PC-9 (cell line): ENCODE data around the gene ZNF691. TPM values are rescaled to one million over a fixed set of nuclear protein-coding genes. Genes with fewer than 3 reads are reported as not detected.

ENCODE experiments used
- BruUV-seq: library from RNA; stranded (reverse); fragments of 400-500 nt; replicated peaks from 2 replicates; lab custom pipeline; 2021; lab: Mats Ljungman, UMichigan
- CTCF ChIA-PET: fragments of 300-600 bp; sonication (Branson Sonifier 250); formaldehyde crosslinking; loops from one replicate; lab custom pipeline; 2022; ENCODE audit warnings: antibody characterized with exemption; lab: Charles Lee
- POLR2A ChIA-PET: fragments of 300-600 bp; sonication (Branson Sonifier 250); formaldehyde crosslinking; loops from one replicate; lab custom pipeline; 2022; ENCODE audit warnings: antibody characterized with exemption; ENCODE audit not compliant: unreplicated experiment; lab: Charles Lee
- DNase-seq, 2 experiments: peaks; one replicate each; pipeline versions ENCODE4 v3.0.0 to v3.0.0-alpha.2; 2015 to 2022; ENCODE audit warnings: mixed read lengths in 1 of 2
- H2AFZ ChIP-seq: fragments of 200-600 bp; sonication (generic); 2 replicates; pipeline ENCODE4 v1.8.1; 2017; ENCODE audit warnings: antibody characterized with exemption
- H3F3A ChIP-seq: fragments of 200-600 bp; sonication (generic); 2 replicates; pipeline ENCODE4 v1.8.1; 2017; ENCODE audit warnings: antibody characterized with exemption, mild to moderate bottlenecking, low read depth; ENCODE audit not compliant: insufficient read depth
- H3K27ac ChIP-seq: fragments of 200-600 bp; sonication (generic); 2 replicates; pipeline ENCODE4 v1.6.1; 2016; ENCODE audit warnings: mixed run types
- H3K27me3 ChIP-seq: fragments of 200-600 bp; sonication (generic); 2 replicates; pipeline ENCODE4 v1.6.1; 2016; ENCODE audit warnings: low read depth, mixed run types; ENCODE audit not compliant: insufficient read depth
- H3K36me3 ChIP-seq: fragments of 200-600 bp; sonication (generic); 2 replicates; pipeline ENCODE4 v1.6.1; 2016; ENCODE audit warnings: low read depth, mixed run types
- H3K4me1 ChIP-seq: fragments of 200-600 bp; sonication (generic); replicated peaks from 2 replicates; pipeline ENCODE4 v1.6.1; 2016; ENCODE audit warnings: mixed run types; ENCODE audit not compliant: insufficient read depth
- H3K4me2 ChIP-seq: fragments of 200-600 bp; sonication (generic); 2 replicates; pipeline ENCODE4 v1.6.1; 2017; ENCODE audit warnings: mixed run types
- H3K4me3 ChIP-seq: fragments of 200-600 bp; sonication (generic); 2 replicates; pipeline ENCODE4 v1.6.1; 2016; ENCODE audit warnings: mixed run types
- H3K79me2 ChIP-seq: fragments of 200-600 bp; sonication (generic); 2 replicates; pipeline ENCODE4 v1.6.1; 2017; ENCODE audit warnings: low read depth, mixed run types
- H3K9me2 ChIP-seq: fragments of 200-600 bp; sonication (generic); 2 replicates; pipeline ENCODE4 v1.8.1; 2017; ENCODE audit warnings: mild to moderate bottlenecking; ENCODE audit not compliant: insufficient read depth
- H3K9me3 ChIP-seq: fragments of 200-600 bp; sonication (generic); 2 replicates; pipeline ENCODE4 v1.8.1; 2016; ENCODE audit warnings: low read depth; ENCODE audit not compliant: insufficient read depth
- H4K20me1 ChIP-seq: fragments of 200-600 bp; sonication (generic); 2 replicates; pipeline ENCODE4 v1.8.1; 2017; ENCODE audit not compliant: insufficient read depth
- EZH2 ChIP-seq: fragments of 200-600 bp; sonication (generic); IDR thresholded peaks from 2 replicates; pipeline ENCODE4 v1.8.0; 2017; ENCODE audit warnings: antibody characterized with exemption, low read depth
- intact Hi-C: fragments of 100-400 bp; cut with micrococcal nuclease; formaldehyde crosslinking; loops from one replicate; pipeline ENCODE4 v1.10.0; 2022; ENCODE audit not compliant: unreplicated experiment
- total RNA-seq: library from RNA; stranded (reverse); gene quantifications from 2 replicates; pipeline ENCODE4 v1.2.3, GENCODE V29; 2021
- TF ChIP-seq, protein P1 (sequence below): fragments of 200-600 bp; sonication (generic); conservative IDR thresholded peaks from 2 replicates; pipeline ENCODE4 v1.6.1; 2017; ENCODE audit warnings: mixed run types, antibody characterized with exemption, mild to moderate bottlenecking, moderate library complexity

The ZNF691 gene
- total RNA-seq, 1 experiment from 2014 or later: 11.4 TPM

DNA sequence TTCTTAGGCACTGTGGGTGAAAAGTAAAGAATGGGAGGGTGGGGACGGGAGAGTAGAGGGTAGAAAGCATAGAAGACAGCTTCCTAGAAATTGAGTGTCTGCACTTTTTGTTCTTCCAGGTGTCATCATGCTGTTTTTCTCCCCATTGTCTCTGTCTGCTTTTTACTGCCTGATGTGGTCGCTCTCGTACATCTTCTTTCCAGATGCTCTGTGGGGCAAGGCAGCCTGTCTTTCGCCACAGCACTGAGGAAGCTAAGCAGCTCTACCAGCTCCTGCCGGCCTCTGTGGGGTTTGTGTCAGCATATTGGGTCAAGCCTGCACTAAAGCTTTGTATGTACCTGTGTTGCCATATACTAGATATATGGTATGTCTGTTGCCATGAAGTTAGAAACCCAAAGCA, 48.4 kb upstream of the ZNF691 start:
- no peaks in the 10 kb centered on the region for H3F3A ChIP-seq
- no TSS peak for BruUV-seq
- no peak overlapping the region for H3K4me3 ChIP-seq
- no peak overlapping the region for H3K27ac ChIP-seq
- H2AFZ ChIP-seq: no peak overlapping the region
- POLR2A ChIA-PET: interaction anchor here (0.5 kb wide), 1 partner anchor 15 kb away, joined by 9 read pairs; no protein-coding TSS in a partner anchor
- TF ChIP-seq EZH2: no peak
- TF ChIP-seq, protein P1, sequence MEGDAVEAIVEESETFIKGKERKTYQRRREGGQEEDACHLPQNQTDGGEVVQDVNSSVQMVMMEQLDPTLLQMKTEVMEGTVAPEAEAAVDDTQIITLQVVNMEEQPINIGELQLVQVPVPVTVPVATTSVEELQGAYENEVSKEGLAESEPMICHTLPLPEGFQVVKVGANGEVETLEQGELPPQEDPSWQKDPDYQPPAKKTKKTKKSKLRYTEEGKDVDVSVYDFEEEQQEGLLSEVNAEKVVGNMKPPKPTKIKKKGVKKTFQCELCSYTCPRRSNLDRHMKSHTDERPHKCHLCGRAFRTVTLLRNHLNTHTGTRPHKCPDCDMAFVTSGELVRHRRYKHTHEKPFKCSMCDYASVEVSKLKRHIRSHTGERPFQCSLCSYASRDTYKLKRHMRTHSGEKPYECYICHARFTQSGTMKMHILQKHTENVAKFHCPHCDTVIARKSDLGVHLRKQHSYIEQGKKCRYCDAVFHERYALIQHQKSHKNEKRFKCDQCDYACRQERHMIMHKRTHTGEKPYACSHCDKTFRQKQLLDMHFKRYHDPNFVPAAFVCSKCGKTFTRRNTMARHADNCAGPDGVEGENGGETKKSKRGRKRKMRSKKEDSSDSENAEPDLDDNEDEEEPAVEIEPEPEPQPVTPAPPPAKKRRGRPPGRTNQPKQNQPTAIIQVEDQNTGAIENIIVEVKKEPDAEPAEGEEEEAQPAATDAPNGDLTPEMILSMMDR: no peak
- no peaks in the 10 kb centered on the region for H4K20me1 ChIP-seq
- H3K9me2 ChIP-seq: no peaks in the 10 kb centered on the region
- CTCF ChIA-PET: no interaction called here
- intact Hi-C loops: no loop called here
- H3K4me2 ChIP-seq: no peak overlapping the region
- no peak for DNase-seq
- H3K79me2 ChIP-seq: no peaks in the 10 kb centered on the region
- no peaks in the 10 kb centered on the region for H3K27me3 ChIP-seq
- no peaks in the 10 kb centered on the region for H3K36me3 ChIP-seq
- H3K4me1 ChIP-seq: no peaks in the 10 kb centered on the region
- H3K9me3 ChIP-seq: no peaks in the 10 kb centered on the region

DNA sequence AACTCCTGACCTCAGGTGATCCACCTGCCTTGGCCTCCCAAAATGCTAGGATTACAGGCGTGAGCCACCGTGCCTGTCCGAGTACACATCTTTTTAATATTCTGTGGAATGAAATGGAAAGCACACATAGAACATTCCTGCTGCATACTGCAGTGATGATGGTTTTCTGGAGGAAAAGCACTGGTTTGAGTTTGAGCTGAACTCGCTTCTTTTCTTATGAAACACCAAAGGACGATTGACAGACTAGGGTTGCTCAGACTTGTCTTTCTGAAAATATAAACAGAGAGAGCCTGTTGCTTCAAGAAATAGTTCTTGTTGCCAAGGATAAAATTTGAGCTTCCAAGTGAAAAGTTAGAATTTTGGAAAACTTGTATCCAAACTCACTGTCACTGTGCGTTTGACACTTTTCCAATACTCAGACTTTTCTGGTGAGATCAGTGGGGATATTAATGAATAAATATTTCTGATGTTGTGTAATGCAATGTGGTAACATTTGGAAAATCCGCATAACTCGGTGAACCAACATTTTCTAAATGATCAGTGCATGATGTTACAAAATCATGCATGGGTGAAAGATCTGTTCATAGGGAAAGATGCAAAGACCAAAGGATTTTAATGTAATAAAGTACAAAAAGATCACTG, 44.5 kb upstream of the ZNF691 start:
- ChIA-PET CTCF (no interaction called here), POLR2A (no interaction called here)
- intact Hi-C loops: no loop called here
- Histone ChIP-seq H3F3A (no peaks in the 10 kb centered on the region), H3K27ac (no peak overlapping the region), H3K4me3 (no peak overlapping the region), H3K9me2 (no peaks in the 10 kb centered on the region), H3K79me2 (no peaks in the 10 kb centered on the region), H3K4me1 (no peaks in the 10 kb centered on the region; the same call in 1 of the 2 replicates), H3K4me2 (no peak overlapping the region), H3K9me3 (no peaks in the 10 kb centered on the region), H3K27me3 (no peaks in the 10 kb centered on the region), H4K20me1 (no peaks in the 10 kb centered on the region), H2AFZ (no peak overlapping the region), H3K36me3 (no peaks in the 10 kb centered on the region)
- TF ChIP-seq, protein P1: no peak
- TF ChIP-seq EZH2: no peak
- BruUV-seq: no TSS peak
- no peak for DNase-seq

DNA sequence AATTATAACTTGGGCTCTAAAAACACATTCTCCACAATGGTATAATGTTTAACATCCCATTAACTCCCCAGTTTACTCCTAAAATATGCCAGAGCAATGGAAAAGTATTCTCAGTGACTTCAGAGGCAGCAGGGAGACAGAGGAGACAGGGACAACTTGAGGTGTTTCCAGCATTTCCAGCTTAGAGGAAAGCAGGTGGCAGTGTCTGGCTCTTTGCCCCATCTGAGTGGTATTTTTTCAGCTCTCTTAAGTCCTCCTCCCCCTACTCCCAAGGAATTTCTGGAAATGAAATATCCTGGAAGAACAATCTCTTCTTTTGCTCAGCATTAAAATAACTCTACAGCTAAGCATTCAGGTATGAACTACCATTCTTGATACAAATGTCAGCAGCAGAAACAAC, 40.2 kb upstream of the ZNF691 start:
- CTCF ChIA-PET: no interaction called here

More for the DNA sequence above, 40.2 kb upstream of the ZNF691 start:
- no peaks in the 10 kb centered on the region for H3K36me3 ChIP-seq
- no peaks in the 10 kb centered on the region for H3F3A ChIP-seq
- intact Hi-C loops: no loop called here
- no peak overlapping the region for H3K27ac ChIP-seq
- TF ChIP-seq, protein P1: no peak
- no peak for TF ChIP-seq EZH2
- no peaks in the 10 kb centered on the region for H3K79me2 ChIP-seq
- no peak overlapping the region for H2AFZ ChIP-seq
- H3K9me2 ChIP-seq: no peaks in the 10 kb centered on the region
- H3K4me2 ChIP-seq: no peak overlapping the region
- H3K27me3 ChIP-seq: no peaks in the 10 kb centered on the region
- POLR2A ChIA-PET: interaction anchor here (0.6 kb wide), 1 partner anchor 504 kb away, joined by 3 read pairs; no protein-coding TSS in a partner anchor
- H3K4me1 ChIP-seq: no peaks in the 10 kb centered on the region; the same call in 1 of the 2 replicates
- no TSS peak for BruUV-seq
- no peaks in the 10 kb centered on the region for H4K20me1 ChIP-seq
- DNase-seq: no peak
- H3K4me3 ChIP-seq: no peak overlapping the region
- H3K9me3 ChIP-seq: no peaks in the 10 kb centered on the region
